Adipose tissue (tissue), 3 donors: Measurements from ENCODE around the gene NPAS3. TPM values are rescaled to one million over a fixed set of nuclear protein-coding genes. Genes with fewer than 3 reads are reported as not detected.

Experiments
- H3K27ac ChIP-seq: one replicate; pipeline ENCODE4 v1.5.1; 2013; ENCODE audit warnings: low read depth, low read length
- WGBS, 3 donors: extraction: QIAGEN DNeasy Blood & Tissue Kit; methylation state at CpG; one replicate each; pipeline ENCODE4 v1.1.7; 2013; 5-methylcytosine and 5-hydroxymethylcytosine counted together
- polyA plus RNA-seq, 3 donors: library from polyadenylated mRNA; stranded (reverse); fragments of 200-250 nt; gene quantifications; one replicate each; pipeline ENCODE4 v1.2.3, GENCODE V29; 2013
- donor health status: healthy with polysubstance abuse.
- donor health status: Bipolar disorder and iron deficiency.
- donor health status: healthy.

NPAS3 gene
- polyA plus RNA-seq, 3 donors, result 0.26 to 2.8 (median 0.51) TPM

DNA sequence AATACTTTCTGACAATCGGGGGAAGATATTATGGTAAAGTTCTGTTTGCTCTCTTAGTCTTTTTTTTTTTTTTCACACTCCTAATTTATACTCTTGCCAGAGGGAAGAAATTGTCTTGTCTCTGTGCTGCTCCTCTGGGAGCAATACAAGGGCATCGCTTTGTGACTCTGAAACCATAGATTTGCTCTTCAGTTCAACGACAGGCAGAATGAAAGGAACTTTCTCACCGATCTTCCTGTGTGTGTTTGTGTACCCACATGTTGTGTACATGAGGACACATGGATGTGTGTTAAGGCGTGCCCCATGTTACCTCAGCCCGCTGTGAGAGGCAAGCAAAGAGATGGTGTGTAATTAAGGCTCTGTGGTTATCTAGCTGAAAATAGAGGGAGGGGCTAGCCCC lies 554.6 kb downstream of the NPAS3 start:
- H3K27ac ChIP-seq, result no peak overlapping the region
- WGBS, 3 donors, result 73 to 84% (median 79%) methylated on average over 6 of the region's 6 CpGs

DNA sequence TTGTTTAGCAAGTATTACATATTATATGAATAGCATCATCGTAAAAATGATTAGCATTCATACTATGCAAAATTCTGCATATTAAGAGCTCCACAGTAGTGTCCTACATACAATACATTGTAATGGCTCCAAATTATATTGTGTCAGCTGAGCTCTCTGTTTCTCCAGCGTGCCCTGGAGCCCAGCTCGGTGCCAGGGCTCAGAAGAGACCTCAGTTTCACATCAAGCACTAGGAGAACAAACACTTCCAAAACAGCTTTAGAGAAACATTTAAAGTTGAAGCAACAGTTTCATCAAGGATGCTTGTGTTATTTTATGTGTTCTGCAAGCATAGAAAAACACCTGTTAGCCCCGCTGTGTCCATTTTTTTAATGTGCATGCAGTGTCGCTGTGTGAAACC lies 555.3 kb downstream of the NPAS3 start:
- H3K27ac ChIP-seq, result no peak overlapping the region
- WGBS, 3 donors, result 90 to 93% (median 92%) methylated on average over 5 of the region's 5 CpGs

DNA sequence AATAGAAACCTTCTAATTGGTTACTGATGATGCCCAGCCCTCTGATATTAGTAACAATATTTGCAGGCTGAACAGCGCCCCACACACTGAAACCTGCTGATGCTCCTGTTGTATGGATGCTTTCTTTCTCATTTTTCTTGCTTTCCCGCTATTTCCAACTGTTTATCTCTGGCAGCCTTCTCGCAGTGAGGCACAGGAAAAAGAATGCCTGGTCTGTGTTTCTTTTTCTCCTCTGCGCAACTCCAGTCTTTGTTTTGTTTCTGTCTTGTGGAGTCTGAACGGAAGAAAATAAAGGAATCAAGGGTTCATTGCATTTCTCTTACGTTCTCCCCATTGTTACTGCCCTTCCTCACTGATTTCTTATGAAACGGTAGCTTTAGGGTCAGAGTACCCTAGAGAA lies 561.0 kb downstream of the NPAS3 start:
- 69 to 82% (median 69%) methylated on average over 7 of the region's 7 CpGs for WGBS, 3 donors
- H3K27ac ChIP-seq, result no peak overlapping the region

DNA sequence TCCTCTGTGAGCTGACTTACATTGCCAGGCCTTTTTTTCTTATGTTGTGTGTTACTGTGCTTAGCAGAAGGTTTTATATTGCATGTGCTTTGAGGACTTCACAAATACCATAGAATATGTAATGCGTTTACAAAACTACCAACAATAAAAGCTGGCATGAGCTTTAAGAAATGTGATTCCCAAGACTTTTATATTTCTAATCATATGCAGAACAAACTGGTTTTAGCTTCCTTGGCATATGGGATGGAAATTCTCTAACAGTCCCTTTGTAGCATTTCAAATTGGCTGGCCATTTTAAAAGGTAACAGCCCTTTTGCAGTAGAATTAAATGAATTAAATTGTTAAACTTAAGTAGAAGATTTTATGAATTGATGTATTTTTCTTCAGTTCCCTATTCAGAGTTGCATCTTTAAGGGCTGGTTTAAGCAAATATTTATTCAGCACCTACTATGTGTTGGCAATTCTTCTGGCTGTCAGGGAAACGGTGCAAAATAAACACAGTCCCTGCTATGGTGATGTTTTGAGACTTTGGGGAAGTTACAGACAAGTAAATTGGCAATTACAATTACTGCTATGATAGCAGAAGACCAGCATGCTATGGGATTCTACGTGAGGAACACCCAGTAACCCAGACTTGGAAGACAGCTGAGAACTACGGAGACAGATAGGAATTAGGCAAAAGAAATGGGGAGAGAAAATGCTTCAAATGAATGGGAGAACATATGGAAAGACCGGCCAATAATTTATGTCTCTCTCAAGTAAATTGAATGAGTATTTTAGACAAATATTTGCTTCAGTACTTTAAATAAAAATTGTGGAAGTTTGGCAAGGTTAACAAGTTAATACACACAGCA lies 565.8 kb downstream of the NPAS3 start:
- H3K27ac ChIP-seq, result no peak overlapping the region
- WGBS, 3 donors, result 61 to 80% (median 78%) methylated on average over 5 of the region's 5 CpGs

DNA sequence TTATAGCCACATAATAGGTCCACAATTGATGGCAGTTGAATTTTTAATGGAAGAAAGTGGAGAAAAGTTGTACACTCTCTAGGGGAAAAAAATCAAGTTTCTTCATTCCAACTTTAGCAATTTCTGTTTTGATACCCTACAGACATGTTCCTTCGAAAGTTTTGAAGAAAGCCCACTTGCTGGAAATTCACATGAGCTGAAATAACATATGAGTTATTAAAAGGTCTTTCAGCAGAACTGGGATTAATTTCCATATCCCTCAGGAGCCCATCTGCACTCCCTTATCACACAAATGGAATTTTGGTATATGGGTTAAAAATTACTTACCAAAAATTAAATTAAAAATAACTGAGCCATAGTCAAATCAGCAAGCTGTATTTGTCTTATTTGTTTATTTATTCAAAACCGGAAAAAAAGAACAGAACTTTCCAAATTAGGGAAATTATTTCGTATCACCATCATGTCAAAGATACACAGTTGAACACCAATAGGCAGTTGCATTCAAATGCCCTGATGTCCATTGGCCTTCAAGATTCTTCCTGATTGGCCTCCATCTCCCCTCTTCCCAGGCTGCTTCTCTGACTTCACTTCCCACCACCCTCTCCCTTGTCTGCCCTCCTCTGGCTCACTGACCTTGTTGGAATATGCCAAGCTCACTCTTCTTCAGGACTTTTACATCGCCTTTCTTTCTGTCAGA lies 566.7 kb downstream of the NPAS3 start:
- H3K27ac ChIP-seq, result no peak overlapping the region
- WGBS, 3 donors, result 84 to 88% (median 86%) methylated on average over 4 of the region's 4 CpGs

DNA sequence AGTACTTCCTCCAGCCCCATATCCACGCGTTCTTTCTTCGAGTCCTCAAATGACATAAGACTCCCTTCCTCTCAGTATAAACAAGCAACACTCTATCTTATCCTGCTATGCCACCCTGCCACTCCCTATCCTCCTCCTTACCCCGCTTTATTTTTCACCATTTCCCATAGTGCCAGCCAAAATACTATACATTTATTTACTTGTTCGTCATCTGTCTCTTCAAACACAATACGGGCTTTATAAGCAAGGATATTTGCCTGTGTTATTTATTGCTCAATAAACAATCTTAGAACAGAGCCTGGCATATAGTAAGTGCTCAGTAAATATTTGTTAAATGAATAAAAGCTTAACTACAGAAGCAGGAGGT lies 567.3 kb downstream of the NPAS3 start:
- WGBS, 3 donors, result 84 to 92% (median 91%) methylated on average over 6 of the region's 6 CpGs
- H3K27ac ChIP-seq, result no peak overlapping the region

DNA sequence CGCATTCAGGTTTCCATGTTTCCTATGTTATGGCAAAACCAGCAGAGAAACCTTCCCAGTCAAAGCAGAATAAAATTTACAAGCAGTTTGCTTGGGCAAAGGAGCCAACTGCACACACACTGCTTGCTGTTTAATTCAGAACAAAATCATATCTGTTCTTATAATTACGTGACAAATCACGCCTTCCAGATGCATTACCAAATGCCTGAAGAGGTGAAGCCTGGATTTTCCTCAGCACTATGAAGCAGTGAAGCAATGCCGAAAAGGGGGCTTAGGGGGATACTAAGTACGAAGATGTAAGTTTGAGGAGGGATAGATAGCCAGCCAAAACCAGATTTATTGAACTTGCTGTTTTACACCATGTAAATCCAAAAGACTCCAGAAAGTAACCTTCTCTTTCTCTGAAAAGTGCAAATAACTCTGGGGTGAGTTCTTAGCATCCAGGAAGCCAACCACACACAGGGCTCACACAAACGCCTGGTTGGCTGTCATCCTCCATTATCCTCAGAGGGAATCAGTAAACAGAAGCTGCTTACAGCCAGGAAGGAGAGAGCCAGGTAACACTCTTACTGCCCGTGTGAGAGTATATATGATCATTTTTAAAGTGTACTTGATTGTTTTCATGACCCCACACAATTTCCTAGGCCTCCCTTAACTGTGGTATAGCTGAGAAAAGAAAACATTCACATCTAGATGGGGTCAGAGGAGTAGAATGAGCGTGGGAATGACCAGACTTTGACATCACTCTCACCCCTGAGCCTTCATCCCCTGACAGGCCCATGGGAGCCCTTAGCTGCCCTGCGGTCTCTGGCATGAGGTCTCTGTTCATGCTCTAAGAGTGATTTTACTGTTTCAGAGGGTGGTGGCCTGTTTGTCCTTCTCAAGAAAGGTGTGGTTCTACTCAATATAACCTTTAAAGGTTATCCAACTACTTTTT lies 569.7 kb downstream of the NPAS3 start:
- no peak overlapping the region for H3K27ac ChIP-seq
- 80 to 84% (median 82%) methylated on average over 9 of the region's 9 CpGs for WGBS, 3 donors

DNA sequence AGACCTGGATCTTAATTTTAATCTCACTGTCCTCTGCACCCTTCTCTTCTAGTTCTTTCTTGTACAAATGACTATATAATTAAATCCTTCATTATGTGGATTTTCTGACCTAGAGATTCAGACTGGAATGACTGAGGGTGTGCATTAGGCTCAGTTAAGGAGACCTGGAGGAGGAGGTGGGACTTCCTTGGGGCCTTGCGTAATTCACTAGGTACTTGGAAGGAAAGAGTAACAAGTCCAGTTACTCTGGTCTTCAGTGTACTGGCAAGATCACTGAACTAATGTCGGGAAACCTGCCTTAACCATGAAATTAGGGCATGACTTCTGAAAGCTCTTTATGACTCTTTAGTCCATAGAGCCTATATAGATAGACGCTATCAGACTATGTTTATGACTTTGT lies 570.8 kb downstream of the NPAS3 start:
- no peak overlapping the region for H3K27ac ChIP-seq
- 87 to 94% (median 92%) methylated on average over 3 of the region's 3 CpGs for WGBS, 3 donors

DNA sequence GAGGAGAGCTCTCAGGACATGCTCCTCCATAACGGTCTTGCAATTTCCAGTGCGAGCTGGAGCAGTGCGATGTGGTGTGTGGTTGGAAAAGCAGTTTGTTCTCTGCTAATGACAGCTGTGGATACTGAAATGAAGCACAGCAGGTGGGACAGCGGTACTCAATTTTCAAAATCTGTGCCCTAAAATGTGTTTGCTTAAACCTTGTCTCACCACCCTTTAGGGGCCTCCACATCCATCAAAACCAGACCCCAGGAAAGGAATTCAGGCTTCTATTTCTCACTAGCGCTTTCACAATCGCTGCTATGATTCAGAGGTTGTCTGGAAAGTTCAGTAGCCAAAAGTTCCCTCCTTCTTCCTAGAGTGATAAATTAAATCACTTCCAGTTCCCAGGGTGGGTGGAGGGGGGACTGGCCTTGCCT lies 571.4 kb downstream of the NPAS3 start:
- WGBS, 3 donors, result 53 to 80% (median 59%) methylated on average over 6 of the region's 6 CpGs
- H3K27ac ChIP-seq, result no peak overlapping the region

DNA sequence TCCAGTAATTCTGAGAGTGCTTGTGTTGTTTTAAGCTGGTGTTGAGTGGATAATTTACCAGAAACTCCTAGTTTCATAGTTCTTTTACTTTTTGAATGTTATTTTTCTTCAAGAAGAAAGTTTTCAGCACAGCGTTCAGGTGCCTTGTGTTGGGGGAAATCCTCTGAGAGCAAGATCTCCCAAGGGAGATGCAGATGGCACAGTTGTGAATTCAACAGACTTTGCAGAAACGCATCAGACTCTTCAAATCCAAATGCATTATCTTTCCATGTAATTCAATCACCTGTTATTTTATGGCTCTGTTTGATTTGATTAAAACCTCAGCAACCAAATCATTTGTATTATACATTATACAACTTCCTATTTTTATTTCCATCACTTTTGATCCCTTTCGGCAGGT lies 572.3 kb downstream of the NPAS3 start:
- 93 to 96% (median 94%) methylated on average over 3 of the region's 3 CpGs for WGBS, 3 donors
- no peak overlapping the region for H3K27ac ChIP-seq

DNA sequence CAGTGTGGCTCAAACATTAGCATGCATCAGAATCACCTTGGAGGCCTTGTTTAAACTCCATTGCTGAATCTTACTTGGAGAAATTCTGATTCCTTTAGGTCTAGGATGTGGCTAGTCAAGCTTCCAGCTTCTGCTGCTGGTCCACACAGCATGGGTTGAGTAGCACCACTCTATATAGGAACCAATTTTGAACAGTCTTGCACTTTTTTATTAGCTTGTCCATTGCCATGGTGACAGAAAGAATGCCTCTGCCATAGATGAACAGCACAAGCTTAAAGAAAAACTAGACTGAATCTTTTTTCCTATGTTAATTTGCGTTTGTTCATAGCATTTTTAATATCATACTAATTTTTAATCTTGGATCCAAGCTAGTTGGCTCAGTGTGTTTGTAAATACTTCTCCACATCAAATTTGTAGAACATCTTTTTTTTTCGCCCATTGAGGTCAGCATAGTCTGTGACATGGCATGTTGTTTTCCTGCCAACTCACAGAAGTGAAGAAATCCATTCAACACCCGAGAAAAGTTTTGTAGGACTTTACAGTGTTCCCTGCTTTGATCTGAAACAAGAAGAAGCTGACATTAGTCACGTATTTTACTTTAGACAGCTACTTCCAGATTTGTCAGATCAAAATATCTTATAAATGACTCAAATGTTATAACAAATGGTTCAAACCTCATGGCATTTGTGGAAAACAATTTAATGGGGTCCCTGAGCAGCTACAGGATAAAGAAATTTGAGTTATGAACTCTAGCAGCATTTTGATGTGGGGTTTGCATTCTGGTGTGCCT lies 573.4 kb downstream of the NPAS3 start:
- no peak overlapping the region for H3K27ac ChIP-seq
- WGBS, 3 donors, result 69 to 74% (median 70%) methylated on average over 4 of the region's 4 CpGs

DNA sequence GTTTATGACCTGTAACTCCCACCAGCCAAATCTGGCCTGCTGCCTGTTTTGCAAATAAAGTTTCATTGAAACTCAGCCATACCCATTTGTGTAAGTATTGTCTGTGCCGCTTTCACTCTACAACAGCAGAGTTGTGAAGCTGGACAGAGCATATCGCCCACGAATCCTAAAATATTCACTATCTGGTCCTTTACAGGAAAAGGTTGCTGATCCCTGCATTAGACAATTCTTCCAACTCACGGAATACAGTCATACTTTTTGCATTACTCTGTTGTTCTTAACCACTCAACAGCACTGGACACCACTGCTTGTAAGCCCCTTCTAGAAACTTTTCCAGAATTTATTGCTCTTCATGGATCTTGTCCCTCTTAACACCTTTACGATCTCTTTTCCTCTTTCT lies 576.8 kb downstream of the NPAS3 start:
- 82 to 93% (median 87%) methylated on average over 5 of the region's 5 CpGs for WGBS, 3 donors
- H3K27ac ChIP-seq, result no peak overlapping the region

DNA sequence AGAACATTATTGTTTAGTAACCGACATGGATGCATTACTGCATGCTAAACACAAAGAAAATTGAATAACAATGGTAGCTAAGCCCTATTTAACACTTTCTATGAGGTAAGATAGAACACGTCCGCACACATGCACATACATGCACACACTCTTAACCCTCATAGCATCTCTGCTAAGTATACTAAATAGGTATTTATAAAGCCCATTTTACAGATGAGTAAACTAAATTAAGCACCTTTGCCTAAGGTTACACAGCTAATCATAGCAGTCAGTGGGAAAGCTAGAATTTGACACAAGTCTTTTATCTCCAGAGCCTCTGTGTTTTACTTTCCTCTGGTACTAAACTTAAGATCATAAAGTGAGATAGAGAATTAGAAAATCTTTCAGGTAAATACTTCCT lies 577.2 kb downstream of the NPAS3 start:
- 82 to 94% (median 92%) methylated on average over 3 of the region's 3 CpGs for WGBS, 3 donors
- no peak overlapping the region for H3K27ac ChIP-seq

DNA sequence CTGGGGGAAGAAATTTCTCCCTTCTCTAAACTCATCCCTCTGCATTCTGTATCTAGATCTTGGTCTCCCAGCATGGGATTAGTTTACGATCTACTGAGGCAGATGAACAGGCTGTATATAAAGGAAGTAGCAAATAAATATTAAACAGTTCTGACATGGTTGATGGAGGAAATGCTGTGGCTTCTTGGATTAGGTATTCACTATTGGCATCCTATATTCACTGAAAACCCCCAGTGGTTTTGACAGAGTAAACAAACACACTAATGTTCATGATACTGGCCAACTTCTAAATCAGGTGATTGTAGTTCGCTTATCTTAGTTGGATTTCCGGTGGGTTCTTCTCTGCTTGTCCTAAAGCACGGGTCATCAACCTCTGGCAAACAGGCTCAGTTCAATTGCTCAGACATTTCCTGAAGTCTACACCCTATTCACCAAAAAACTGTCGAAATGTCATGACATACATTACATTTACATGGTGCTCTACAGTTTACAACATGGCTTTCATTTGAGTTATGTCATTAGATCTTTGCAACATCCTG lies 578.3 kb downstream of the NPAS3 start:
- 82 to 91% (median 82%) methylated on average over 5 of the region's 5 CpGs for WGBS, 3 donors
- H3K27ac ChIP-seq, result no peak overlapping the region

DNA sequence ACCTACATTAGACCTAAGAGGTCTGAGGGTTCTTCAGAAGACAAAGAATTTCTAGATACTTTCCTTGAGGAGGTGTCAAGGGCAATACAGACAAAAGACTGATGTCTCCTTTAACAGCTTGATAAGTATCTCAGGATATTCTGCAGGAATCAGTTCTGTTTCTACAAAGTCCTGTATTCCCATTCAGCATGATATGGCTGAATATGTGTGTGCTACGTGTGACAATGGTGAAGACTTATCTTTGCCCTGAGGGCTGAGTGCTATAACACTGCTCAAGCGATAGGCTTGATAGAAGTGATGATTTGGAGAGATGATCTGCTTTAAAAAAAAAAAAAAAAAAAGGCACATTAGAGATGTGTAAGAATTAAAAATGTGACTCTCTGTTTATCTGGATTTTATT lies 582.5 kb downstream of the NPAS3 start:
- WGBS, 3 donors, result 66 to 88% (median 87%) methylated on average over 2 of the region's 2 CpGs
- no peak overlapping the region for H3K27ac ChIP-seq

DNA sequence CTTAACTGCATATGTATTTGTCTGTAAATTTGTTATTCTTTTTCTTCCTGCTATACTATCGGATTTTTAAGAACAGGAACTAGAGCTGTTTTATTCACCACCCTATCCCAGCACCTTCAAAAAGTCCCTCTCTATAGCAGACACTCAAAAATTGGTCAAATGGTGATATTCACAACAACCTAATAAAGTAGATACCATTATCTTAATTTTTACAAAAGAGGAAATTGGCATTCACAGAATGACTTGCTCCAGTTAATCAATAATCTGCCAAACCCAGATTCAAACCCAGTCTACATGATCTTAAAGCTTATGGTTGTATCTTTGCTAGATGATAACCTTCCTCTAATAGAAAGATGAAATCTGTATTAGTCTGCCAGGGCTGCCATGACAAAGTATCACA lies 585.6 kb downstream of the NPAS3 start:
- no peak overlapping the region for H3K27ac ChIP-seq

DNA sequence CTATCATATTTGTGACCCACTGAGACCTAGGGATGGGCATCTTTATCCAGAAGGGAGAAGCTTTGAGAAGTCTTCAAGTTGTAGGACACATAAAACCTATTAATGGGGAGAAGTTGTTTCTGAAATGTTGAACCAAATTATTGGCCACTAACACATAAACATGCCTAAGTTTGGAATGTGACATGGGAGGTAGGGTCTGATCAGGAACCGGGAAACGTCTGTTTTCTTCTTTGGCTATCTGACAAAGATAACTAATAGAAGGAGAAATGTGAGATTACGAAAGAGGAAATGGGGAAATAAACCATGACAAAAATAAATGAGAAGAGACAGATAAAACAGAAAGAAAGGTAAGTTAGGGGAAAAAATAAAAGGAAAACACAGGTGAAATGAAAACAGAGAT lies 586.9 kb downstream of the NPAS3 start:
- 23 to 35% (median 25%) methylated on average over 3 of the region's 3 CpGs for WGBS, 3 donors
- no peak overlapping the region for H3K27ac ChIP-seq

More for the DNA sequence above, 585.6 kb downstream of the NPAS3 start:
- 73 to 79% (median 74%) methylated on average over 1 of the region's 1 CpG for WGBS, 3 donors
